Neutrophil (primary cell): ENCODE measurements around the gene TMEM14A.

ENCODE experiments used
- H3K27ac ChIP-seq: fragments of 200-600 bp; sonication (generic); 2 replicates; pipeline ENCODE4 v1.5.1; 2016; ENCODE audit warnings: mild to moderate bottlenecking, moderate library complexity
- H3K27me3 ChIP-seq: fragments of 200-600 bp; sonication (generic); 2 replicates; pipeline ENCODE4 v1.6.0; 2016; ENCODE audit warnings: mild to moderate bottlenecking
- H3K36me3 ChIP-seq: fragments of 200-600 bp; sonication (generic); 2 replicates; pipeline ENCODE4 v1.5.1; 2017
- H3K4me1 ChIP-seq, 2 experiments: fragments of 200-600 bp in 1 of 2; sonication (generic) in 1 of 2; 1 replicate in 1 of 2; 2 replicates in 1 of 2; pipeline versions ENCODE4 v1.5.1 to v1.6.1; 2013 to 2016; ENCODE audit warnings: low read depth in 1 of 2, low read length in 1 of 2, mild to moderate bottlenecking in 1 of 2, moderate library complexity in 1 of 2; ENCODE audit not compliant: control insufficient read depth in 1 of 2, insufficient read depth in 1 of 2
- H3K4me3 ChIP-seq, 2 experiments: fragments of 200-600 bp in 1 of 2; sonication (generic) in 1 of 2; 1 replicate in 1 of 2; 2 replicates in 1 of 2; pipeline ENCODE4 v1.5.1; 2013 to 2016; ENCODE audit warnings: low read depth in 1 of 2, low read length in 1 of 2, mild to moderate bottlenecking in 1 of 2, moderate library complexity in 1 of 2
- H3K9me3 ChIP-seq: fragments of 200-600 bp; sonication (generic); 2 replicates; pipeline ENCODE4 v1.5.1; 2016
- TF ChIP-seq, protein P1 (sequence below): fragments of 200-600 bp; sonication (generic); IDR thresholded peaks from 2 replicates; pipeline ENCODE4 v1.5.1; 2016; ENCODE audit warnings: antibody characterized with exemption

Gene TMEM14A, protein sequence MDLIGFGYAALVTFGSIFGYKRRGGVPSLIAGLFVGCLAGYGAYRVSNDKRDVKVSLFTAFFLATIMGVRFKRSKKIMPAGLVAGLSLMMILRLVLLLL

DNA sequence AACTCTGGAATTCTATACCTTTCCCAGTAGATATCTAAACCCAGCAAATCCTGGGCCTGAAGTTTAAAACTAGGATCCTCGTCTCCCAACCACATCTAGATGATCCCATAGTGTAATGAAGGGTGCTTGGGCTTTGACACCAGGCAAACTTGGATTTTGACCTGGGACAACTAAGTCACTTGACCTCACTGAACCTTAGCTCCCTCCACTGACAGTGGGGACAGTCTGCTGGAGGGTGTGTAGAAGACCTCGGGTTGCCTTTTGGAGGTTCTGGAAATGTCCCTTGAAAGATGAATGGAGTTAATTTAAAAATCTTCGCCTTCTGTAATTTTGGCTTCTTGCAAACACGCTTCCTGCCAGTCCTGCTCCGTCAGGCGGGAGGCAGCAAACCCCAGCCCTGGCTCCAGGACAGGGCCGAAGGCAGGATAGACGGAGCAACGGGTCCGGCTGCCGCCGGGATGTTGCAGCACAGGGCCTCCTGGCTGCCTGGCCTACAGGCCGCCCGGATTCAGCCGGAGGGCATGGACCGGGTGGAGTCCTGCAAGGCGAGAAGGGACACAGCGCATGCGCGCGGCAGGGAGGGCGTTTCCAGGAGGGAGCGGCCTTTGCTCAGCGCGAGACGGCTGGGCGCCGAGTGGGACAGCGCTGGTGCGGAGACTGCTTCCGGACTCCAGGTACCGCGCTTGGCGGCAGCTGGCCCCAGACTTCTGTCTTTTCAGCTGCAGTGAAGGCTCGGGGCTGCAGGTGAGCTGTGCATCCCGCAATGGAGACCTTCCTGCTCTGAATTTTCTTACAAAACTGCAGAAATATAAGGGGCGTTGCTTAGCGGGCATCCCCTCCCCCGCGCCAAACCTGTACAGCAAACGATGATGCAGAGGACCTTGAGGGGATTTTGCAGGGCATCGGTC, at the start of gene TMEM14A:
TMEM14A (plus strand) TSS at position 612 of the 908 bp plus-strand sequence. CDS start 5,990 bp downstream, outside the sequence.
- H3K27me3 ChIP-seq: peaks cover 16% of the 10 kb centered on the region
- no peaks in the 10 kb centered on the region for H3K9me3 ChIP-seq
- H3K36me3 ChIP-seq: no peaks in the 10 kb centered on the region
- no peak within 1 kb of the TSS for H3K27ac ChIP-seq
- H3K4me1 ChIP-seq: peaks cover 11% of the 10 kb centered on the region in 2 experiments
- peak within 1 kb of the TSS; percentile 53 to 57 for H3K4me3 ChIP-seq
- TF ChIP-seq, protein P1, sequence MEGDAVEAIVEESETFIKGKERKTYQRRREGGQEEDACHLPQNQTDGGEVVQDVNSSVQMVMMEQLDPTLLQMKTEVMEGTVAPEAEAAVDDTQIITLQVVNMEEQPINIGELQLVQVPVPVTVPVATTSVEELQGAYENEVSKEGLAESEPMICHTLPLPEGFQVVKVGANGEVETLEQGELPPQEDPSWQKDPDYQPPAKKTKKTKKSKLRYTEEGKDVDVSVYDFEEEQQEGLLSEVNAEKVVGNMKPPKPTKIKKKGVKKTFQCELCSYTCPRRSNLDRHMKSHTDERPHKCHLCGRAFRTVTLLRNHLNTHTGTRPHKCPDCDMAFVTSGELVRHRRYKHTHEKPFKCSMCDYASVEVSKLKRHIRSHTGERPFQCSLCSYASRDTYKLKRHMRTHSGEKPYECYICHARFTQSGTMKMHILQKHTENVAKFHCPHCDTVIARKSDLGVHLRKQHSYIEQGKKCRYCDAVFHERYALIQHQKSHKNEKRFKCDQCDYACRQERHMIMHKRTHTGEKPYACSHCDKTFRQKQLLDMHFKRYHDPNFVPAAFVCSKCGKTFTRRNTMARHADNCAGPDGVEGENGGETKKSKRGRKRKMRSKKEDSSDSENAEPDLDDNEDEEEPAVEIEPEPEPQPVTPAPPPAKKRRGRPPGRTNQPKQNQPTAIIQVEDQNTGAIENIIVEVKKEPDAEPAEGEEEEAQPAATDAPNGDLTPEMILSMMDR: no peak

DNA sequence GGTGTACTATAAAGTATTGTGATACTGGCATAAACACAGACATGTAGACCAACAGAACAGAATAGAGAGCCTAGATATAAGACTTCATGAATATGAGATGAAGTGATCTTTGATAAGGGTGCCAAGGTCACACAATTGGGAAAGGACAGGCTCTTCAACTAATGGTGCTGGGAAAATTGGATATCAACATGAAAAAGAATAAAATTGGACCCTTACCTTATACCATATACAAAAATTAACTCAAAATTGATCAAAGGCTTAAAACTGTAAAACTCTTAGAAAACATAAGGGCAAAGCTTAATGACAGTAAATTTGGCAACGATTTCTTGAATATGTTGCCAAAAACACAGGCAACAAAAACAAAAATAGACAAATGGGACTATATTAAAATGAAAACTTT, 49.3 kb upstream of the TMEM14A start:
- no peaks in the 10 kb centered on the region for H3K27me3 ChIP-seq
- H3K4me1 ChIP-seq: no peaks in the 10 kb centered on the region
- no peak overlapping the region for H3K4me3 ChIP-seq
- no peaks in the 10 kb centered on the region for H3K36me3 ChIP-seq
- no peak overlapping the region for H3K27ac ChIP-seq
- TF ChIP-seq, protein P1: no peak
- H3K9me3 ChIP-seq: no peaks in the 10 kb centered on the region

DNA sequence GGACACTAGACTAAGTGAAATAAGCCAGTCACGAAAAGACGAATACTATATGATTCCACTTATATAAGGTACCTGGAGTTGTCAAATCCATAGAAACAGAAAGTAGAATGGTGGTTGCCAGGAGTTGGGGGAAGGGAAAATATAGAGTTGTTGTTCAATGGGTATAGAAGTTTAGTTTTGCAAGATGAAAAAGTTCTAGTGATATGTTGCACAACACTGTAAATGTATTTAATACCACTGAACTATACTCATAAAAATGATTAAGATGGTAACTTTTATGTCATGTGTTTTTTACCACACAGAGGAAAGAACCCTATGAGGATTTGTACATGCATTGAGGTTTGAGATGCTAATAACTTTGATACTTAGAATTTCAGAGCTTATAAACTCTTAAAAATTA, 48.1 kb upstream of the TMEM14A start:
- Histone ChIP-seq H3K36me3 (no peaks in the 10 kb centered on the region), H3K4me1 (no peaks in the 10 kb centered on the region), H3K9me3 (no peaks in the 10 kb centered on the region), H3K27me3 (no peaks in the 10 kb centered on the region), H3K4me3 (no peak overlapping the region), H3K27ac (no peak overlapping the region)
- TF ChIP-seq, protein P1: no peak

DNA sequence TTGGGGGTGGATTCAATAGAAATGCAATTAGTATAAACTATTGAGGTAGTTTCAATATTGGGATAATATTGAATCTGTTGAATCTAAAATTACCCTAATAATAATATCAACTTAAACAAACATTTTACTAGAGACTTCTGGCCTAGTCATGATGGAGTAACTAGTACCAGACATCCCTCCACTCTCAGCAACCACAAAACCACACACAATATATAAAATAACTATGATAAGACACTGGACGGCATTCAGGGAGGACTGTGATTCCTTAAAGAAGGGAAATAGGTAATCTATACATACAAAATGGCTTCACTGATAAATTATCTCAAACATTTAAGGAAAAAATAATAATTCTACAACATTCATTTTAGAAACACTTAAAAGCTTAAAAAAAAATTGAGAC, 38.9 kb upstream of the TMEM14A start:
- TF ChIP-seq, protein P1: no peak

DNA sequence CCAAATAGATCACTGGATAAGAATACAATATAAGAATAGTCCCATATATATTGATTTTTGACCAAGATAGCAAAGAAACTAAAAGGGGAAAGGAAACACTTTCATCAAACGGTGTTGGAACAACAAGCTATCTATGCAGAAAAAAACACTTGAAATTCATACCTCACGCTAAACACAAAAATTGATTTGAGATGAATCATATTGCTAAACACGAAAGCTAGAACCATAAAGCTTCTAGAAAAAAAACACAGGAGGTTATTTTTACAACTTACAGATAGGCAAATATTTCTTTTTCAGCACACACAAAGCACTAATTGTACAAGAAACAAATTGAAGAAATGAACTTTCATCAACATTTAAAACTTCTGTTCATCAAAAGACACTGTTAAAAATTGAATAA, 36.7 kb upstream of the TMEM14A start:
- Histone ChIP-seq H3K36me3 (no peaks in the 10 kb centered on the region), H3K27me3 (no peaks in the 10 kb centered on the region), H3K4me3 (no peak overlapping the region), H3K9me3 (no peaks in the 10 kb centered on the region), H3K4me1 (peaks cover 6% of the 10 kb centered on the region in 2 experiments), H3K27ac (no peak overlapping the region)
- TF ChIP-seq, protein P1: no peak

More for the DNA sequence above, 38.9 kb upstream of the TMEM14A start:
- Histone ChIP-seq H3K27me3 (no peaks in the 10 kb centered on the region), H3K27ac (no peak overlapping the region), H3K4me1 (peaks cover 3 to 4% of the 10 kb centered on the region in 2 experiments), H3K9me3 (no peaks in the 10 kb centered on the region), H3K4me3 (no peak overlapping the region), H3K36me3 (no peaks in the 10 kb centered on the region)
